Transverse colon (tissue), 4 donors: ENCODE results near the gene CELF4.

Experiments used
- CTCF ChIP-seq, 5 experiments: fragments of 200-600 bp in 3 of 5; fragments of 450-650 bp in 2 of 5; sonication (generic) in 3 of 5; IDR thresholded peaks; 1 replicate in 2 of 5; 2 replicates in 3 of 5; pipeline ENCODE4 v1.5.1; 2016 to 2017; ENCODE audit warnings: antibody characterized with exemption in 5 of 5, inconsistent platforms in 3 of 5, mild to moderate bottlenecking in 2 of 5, moderate library complexity in 1 of 5
- POLR2A ChIP-seq: fragments of 450-650 bp; IDR thresholded peaks from one replicate; pipeline ENCODE4 v1.6.1; 2016; ENCODE audit warnings: antibody characterized with exemption, mild to moderate bottlenecking, moderate library complexity
- POLR2AphosphoS5 ChIP-seq, 3 donors: sonication (generic); formaldehyde crosslinking; IDR thresholded peaks; one replicate each; pipeline ENCODE4 v1.6.1; 2016; ENCODE audit warnings: antibody characterized with exemption in 3 of 3

GRCh38 chr18:37507239-37507638 lies 58.4 kb downstream of the CELF4 start:
- TF ChIP-seq CTCF (IDR thresholded peaks at IDR 0.05), result no peak
- TF ChIP-seq POLR2AphosphoS5 (IDR thresholded peaks at IDR 0.05), result no peak
- TF ChIP-seq POLR2A, result no peak
